Esophagus squamous epithelium (tissue), 5 donors: ENCODE data around the gene AP2A2. TPM values are rescaled to one million over a fixed set of nuclear protein-coding genes. Genes with fewer than 3 reads are reported as not detected.

ENCODE experiments used
- DNase-seq: peaks from one replicate; lab custom pipeline; 2025; lab: John Stamatoyannopoulos, UW
- H3K27ac ChIP-seq, 4 donors: fragments of 200-600 bp; sonication (generic); one replicate each; pipeline ENCODE4 v1.5.1; 2016 to 2019; ENCODE audit warnings: mild to moderate bottlenecking in 1 of 4
- H3K27me3 ChIP-seq, 4 donors: fragments of 200-600 bp; sonication (generic); 1 replicate in 3 of 4; 2 replicates in 1 of 4; pipeline versions ENCODE4 v1.5.1 to v1.6.0; 2017 to 2021; ENCODE audit warnings: antibody characterized with exemption in 1 of 4
- H3K36me3 ChIP-seq, 3 donors: fragments of 200-600 bp; sonication (generic); one replicate each; pipeline ENCODE4 v1.5.1; 2016 to 2019
- H3K4me1 ChIP-seq, 3 donors: fragments of 200-600 bp; sonication (generic); one replicate each; pipeline ENCODE4 v1.5.1; 2017 to 2019
- H3K4me3 ChIP-seq, 4 donors: fragments of 200-600 bp; sonication (generic); 1 replicate in 3 of 4; 2 replicates in 1 of 4; pipeline ENCODE4 v1.5.1; 2016 to 2019; ENCODE audit warnings: mild to moderate bottlenecking in 2 of 4, moderate library complexity in 1 of 4
- H3K9me3 ChIP-seq, 3 donors: fragments of 200-600 bp; sonication (generic); one replicate each; pipeline ENCODE4 v1.5.1; 2016 to 2019
- CTCF ChIP-seq, 6 experiments: fragments of 450-650 bp in 4 of 6; fragments of 200-600 bp in 2 of 6; sonication (generic) in 2 of 6; IDR thresholded peaks; one replicate each; pipeline ENCODE4 v1.5.1; 2016 to 2019; ENCODE audit warnings: antibody characterized with exemption in 6 of 6, mild to moderate bottlenecking in 4 of 6, moderate library complexity in 4 of 6
- POLR2A ChIP-seq, 4 donors: fragments of 450-650 bp; IDR thresholded peaks; one replicate each; pipeline ENCODE4 v1.6.1; 2017; ENCODE audit warnings: antibody characterized with exemption in 4 of 4, mild to moderate bottlenecking in 4 of 4, moderate library complexity in 3 of 4
- WGBS, 2 donors: methylation state at CpG; one replicate each; pipeline ENCODE4 v1.1.5; 2018; 5-methylcytosine and 5-hydroxymethylcytosine counted together
- intact Hi-C: fragments of 100-400 bp; cut with DNase I; formaldehyde crosslinking; loops from one replicate; pipeline ENCODE4 v1.15.0; 2022
- total RNA-seq, 4 donors: library from RNA; depleted of rRNA; stranded (reverse); fragments of >200 nt; gene quantifications; one replicate each; pipeline ENCODE4 v1.1.0, GENCODE V29; 2016
- donor health status: DM: yes; HTN: yes; CAD: no.

AP2A2 gene
- total RNA-seq, 4 donors from 2014 or later, result 19.8 to 48.6 (median 28.5) TPM

- no peak for DNase-seq
- intact Hi-C loops, result no loop called here
- no peak overlapping the region for H3K27ac ChIP-seq
Measured at GRCh38 chr11:965206-965775, 39.6 kb downstream of the AP2A2 start.

GRCh38 chr11:967995-968751 is 42.5 kb downstream of the AP2A2 start:
- TF ChIP-seq POLR2A (IDR thresholded peaks at IDR 0.05) (no peak), CTCF (IDR thresholded peaks at IDR 0.05) (no peak)

More at GRCh38 chr11:965206-965775, 39.6 kb downstream of the AP2A2 start:
- Histone ChIP-seq H3K4me1 (peaks cover 0 to 18% (median 5%) of the 10 kb centered on the region in 3 donors), H3K4me3 (no peak overlapping the region), H3K36me3 (peaks cover 1 to 63% (median 8%) of the 10 kb centered on the region in 3 donors), H3K27me3 (no peaks in the 10 kb centered on the region), H3K9me3 (no peaks in the 10 kb centered on the region)
- TF ChIP-seq POLR2A (IDR thresholded peaks at IDR 0.05), result no peak
- TF ChIP-seq CTCF (IDR thresholded peaks at IDR 0.05), result no peak
- 86 to 87% methylated on average over 12 of the region's 13 CpGs for WGBS, 2 donors

GRCh38 chr11:968822-969221 is 43.2 kb downstream of the AP2A2 start:
- H3K36me3 ChIP-seq, result peaks cover 25 to 63% (median 30%) of the 10 kb centered on the region in 3 donors
- TF ChIP-seq POLR2A (IDR thresholded peaks at IDR 0.05), result no peak
- TF ChIP-seq CTCF (IDR thresholded peaks at IDR 0.05), result no peak
- no peaks in the 10 kb centered on the region for H3K9me3 ChIP-seq
- no peaks in the 10 kb centered on the region for H3K27me3 ChIP-seq
- H3K4me3 ChIP-seq, result no peak overlapping the region
- no peak overlapping the region for H3K27ac ChIP-seq
- no peak for DNase-seq
- intact Hi-C loops, result no loop called here
- WGBS, 2 donors, result 93 to 97% methylated on average over 9 to 10 of the region's 14 CpGs
- peaks cover 0 to 18% (median 5%) of the 10 kb centered on the region in 3 donors for H3K4me1 ChIP-seq

More at GRCh38 chr11:967995-968751, 42.5 kb downstream of the AP2A2 start:
- no peak for DNase-seq
- H3K9me3 ChIP-seq, result no peaks in the 10 kb centered on the region
- no peaks in the 10 kb centered on the region for H3K27me3 ChIP-seq
- WGBS, 2 donors, result 80 to 84% methylated on average over 11 to 17 of the region's 31 CpGs
- H3K36me3 ChIP-seq, result peaks cover 18 to 63% (median 24%) of the 10 kb centered on the region in 3 donors
- intact Hi-C loops, result no loop called here
- no peak overlapping the region for H3K27ac ChIP-seq
- H3K4me1 ChIP-seq, result peaks cover 0 to 18% (median 5%) of the 10 kb centered on the region in 3 donors
- no peak overlapping the region for H3K4me3 ChIP-seq

- Histone ChIP-seq H3K4me1 (peaks cover 0 to 18% (median 5%) of the 10 kb centered on the region in 3 donors), H3K9me3 (no peaks in the 10 kb centered on the region), H3K27ac (no peak overlapping the region), H3K4me3 (no peak overlapping the region), H3K27me3 (no peaks in the 10 kb centered on the region), H3K36me3 (peaks cover 28 to 62% (median 32%) of the 10 kb centered on the region in 3 donors)
- intact Hi-C loops, result no loop called here
- no peak for TF ChIP-seq CTCF (IDR thresholded peaks at IDR 0.05)
- no peak for TF ChIP-seq POLR2A (IDR thresholded peaks at IDR 0.05)
- DNase-seq, result no peak
- 82 to 83% methylated on average over 4 to 9 of the region's 9 CpGs for WGBS, 2 donors
Measured at GRCh38 chr11:969651-970205, 44.1 kb downstream of the AP2A2 start.
